Spleen (tissue), 7 donors: Measurements from ENCODE around the gene SEC24C.
"Not testable (repeated sequence)": the region's sequence is repeated elsewhere in the genome, so short reads cannot be mapped to it uniquely, and the experiment has no call there.

ENCODE experiments used
- POLR2AphosphoS5 ChIP-seq, 3 donors: sonication (generic); formaldehyde crosslinking; IDR thresholded peaks; one replicate each; pipeline ENCODE4 v1.5.1; 2017; ENCODE audit warnings: antibody characterized with exemption in 3 of 3
- TF ChIP-seq, protein P1 (sequence below), 11 experiments: fragments of 200-600 bp in 7 of 11; fragments of 450-650 bp in 4 of 11; sonication (generic) in 4 of 11; IDR thresholded peaks in 8 of 11; conservative IDR thresholded peaks in 3 of 11; 1 replicate in 7 of 11; 2 replicates in 4 of 11; pipeline versions ENCODE4 v1.4.0 to v1.8.0; 2016 to 2021; ENCODE audit warnings: antibody characterized with exemption in 11 of 11, inconsistent platforms in 4 of 11, mild to moderate bottlenecking in 1 of 11
- donor health status: DM: no; HTN: no; CAD: no; lungs with moderate emphysema.
- donor health status: DM: no; HTN: no; CAD: no.
- donor health status: DM: no; HTN: no; CAD: no.

DNA sequence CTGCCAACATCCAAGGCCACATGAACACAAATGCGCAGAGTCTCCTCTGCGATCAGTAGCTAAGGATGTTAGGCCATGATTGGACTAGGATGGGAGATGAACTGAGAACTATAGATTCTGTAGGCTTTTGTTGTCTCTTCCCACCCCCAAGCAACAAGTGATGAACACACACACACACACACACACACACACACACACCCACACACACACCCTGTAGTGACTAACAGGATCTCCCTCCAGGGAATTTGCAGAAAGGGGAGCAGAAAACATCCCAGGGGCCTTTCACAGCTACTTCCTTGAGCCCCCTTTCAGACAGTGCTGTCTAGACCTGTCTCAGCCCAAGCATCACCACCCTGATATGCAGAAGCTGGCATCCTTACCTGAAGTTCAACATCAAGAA, 37.7 kb upstream of the SEC24C start:
- TF ChIP-seq, protein P1, sequence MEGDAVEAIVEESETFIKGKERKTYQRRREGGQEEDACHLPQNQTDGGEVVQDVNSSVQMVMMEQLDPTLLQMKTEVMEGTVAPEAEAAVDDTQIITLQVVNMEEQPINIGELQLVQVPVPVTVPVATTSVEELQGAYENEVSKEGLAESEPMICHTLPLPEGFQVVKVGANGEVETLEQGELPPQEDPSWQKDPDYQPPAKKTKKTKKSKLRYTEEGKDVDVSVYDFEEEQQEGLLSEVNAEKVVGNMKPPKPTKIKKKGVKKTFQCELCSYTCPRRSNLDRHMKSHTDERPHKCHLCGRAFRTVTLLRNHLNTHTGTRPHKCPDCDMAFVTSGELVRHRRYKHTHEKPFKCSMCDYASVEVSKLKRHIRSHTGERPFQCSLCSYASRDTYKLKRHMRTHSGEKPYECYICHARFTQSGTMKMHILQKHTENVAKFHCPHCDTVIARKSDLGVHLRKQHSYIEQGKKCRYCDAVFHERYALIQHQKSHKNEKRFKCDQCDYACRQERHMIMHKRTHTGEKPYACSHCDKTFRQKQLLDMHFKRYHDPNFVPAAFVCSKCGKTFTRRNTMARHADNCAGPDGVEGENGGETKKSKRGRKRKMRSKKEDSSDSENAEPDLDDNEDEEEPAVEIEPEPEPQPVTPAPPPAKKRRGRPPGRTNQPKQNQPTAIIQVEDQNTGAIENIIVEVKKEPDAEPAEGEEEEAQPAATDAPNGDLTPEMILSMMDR (IDR thresholded peaks at IDR 0.05 in 8 of 11, conservative IDR thresholded peaks at IDR 0.05 in 3 of 11) = not testable (repeated sequence)
- TF ChIP-seq POLR2AphosphoS5 (IDR thresholded peaks at IDR 0.05) = not testable (repeated sequence)
